NCI-H187 treated with DMSO at 0.1 percent for 48 hours (cell line): Measurements from ENCODE around the gene TSR3.

ENCODE experiments used
- DNase-seq: peaks from one replicate; lab custom pipeline; 2025; lab: John Stamatoyannopoulos, UW

TSR3 gene

GRCh38 chr16:1377406-1378010, 25.8 kb upstream of the TSR3 start:
- no peak for DNase-seq

- DNase-seq: no peak
Measured at GRCh38 chr16:1375741-1376410, 24.2 kb upstream of the TSR3 start.

GRCh38 chr16:1375298-1375640, 23.6 kb upstream of the TSR3 start:
- no peak for DNase-seq

- DNase-seq: no peak
Measured at GRCh38 chr16:1374418-1375297, 23.0 kb upstream of the TSR3 start.

GRCh38 chr16:1372292-1372950, 20.7 kb upstream of the TSR3 start:
- DNase-seq: no peak

- no peak for DNase-seq
Measured at GRCh38 chr16:1371054-1371978, 19.6 kb upstream of the TSR3 start.

GRCh38 chr16:1367486-1368174, 16.0 kb upstream of the TSR3 start:
- DNase-seq: peak; percentile 58

GRCh38 chr16:1366712-1367299, 15.1 kb upstream of the TSR3 start:
- peak; percentile 17 for DNase-seq

- DNase-seq: no peak
Measured at GRCh38 chr16:1366060-1366711, 14.5 kb upstream of the TSR3 start.

GRCh38 chr16:1364510-1364909, 12.8 kb upstream of the TSR3 start:
- no peak for DNase-seq

GRCh38 chr16:1363501-1364041, 11.9 kb upstream of the TSR3 start:
- no peak for DNase-seq

GRCh38 chr16:1362807-1363206, 11.1 kb upstream of the TSR3 start:
- DNase-seq: no peak

- no peak for DNase-seq
Measured at GRCh38 chr16:1361685-1362360, 10.1 kb upstream of the TSR3 start.

GRCh38 chr16:1357906-1358566, 6.4 kb upstream of the TSR3 start:
- DNase-seq: no peak

GRCh38 chr16:1356061-1356900, 4.6 kb upstream of the TSR3 start:
- no peak for DNase-seq

GRCh38 chr16:1355591-1355990, 3.9 kb upstream of the TSR3 start:
- DNase-seq: no peak

- no peak for DNase-seq
Measured at GRCh38 chr16:1354815-1355540, 3.3 kb upstream of the TSR3 start.
